Muscle layer of colon (tissue), 2 donors: ENCODE data around the gene KLB.
A peak's percentile ranks its signal among the peaks of the same experiment; 100 is the strongest.
"Not testable (repeated sequence)": the region's sequence is repeated elsewhere in the genome, so short reads cannot be mapped to it uniquely, and the experiment has no call there.

Experiments
- H3K27ac ChIP-seq: one replicate; pipeline ENCODE4 v1.7.0; 2013; ENCODE audit warnings: low read depth, mild to moderate bottlenecking, low read length, moderate library complexity
- H3K27me3 ChIP-seq, 2 donors: one replicate each; pipeline ENCODE4 v1.7.0; 2013; ENCODE audit warnings: low read length in 2 of 2, mild to moderate bottlenecking in 2 of 2; ENCODE audit not compliant: insufficient read depth in 2 of 2, control insufficient read depth in 1 of 2
- H3K36me3 ChIP-seq: one replicate; pipeline ENCODE4 v1.7.0; 2013; ENCODE audit warnings: mild to moderate bottlenecking, low read length; ENCODE audit not compliant: insufficient read depth
- H3K4me1 ChIP-seq: one replicate; pipeline ENCODE4 v1.7.0; 2013; ENCODE audit warnings: mild to moderate bottlenecking, low read length; ENCODE audit not compliant: insufficient read depth
- H3K4me3 ChIP-seq, 2 donors: one replicate each; pipeline ENCODE4 v1.7.0; 2013; ENCODE audit warnings: low read length in 2 of 2, low read depth in 1 of 2, mild to moderate bottlenecking in 1 of 2, moderate library complexity in 1 of 2
- H3K9ac ChIP-seq: one replicate; pipeline ENCODE4 v1.7.0; 2013; ENCODE audit warnings: low read length
- H3K9me3 ChIP-seq: one replicate; pipeline ENCODE4 v1.7.0; 2013; ENCODE audit warnings: mild to moderate bottlenecking, low read length
- donor health status: abdominal sarcoma.
- donor health status: Adenocarcinoma of cecum.

KLB gene

GRCh38 chr4:39452153-39452859 is 45.6 kb downstream of the KLB start:
- Histone ChIP-seq H3K4me1 (peaks cover 8% of the 10 kb centered on the region), H3K27me3 (no peaks in the 10 kb centered on the region), H3K36me3 (peaks cover 54% of the 10 kb centered on the region), H3K9ac (no peak overlapping the region), H3K4me3 (no peak overlapping the region), H3K27ac (no peak overlapping the region), H3K9me3 (no peaks in the 10 kb centered on the region)

DNA sequence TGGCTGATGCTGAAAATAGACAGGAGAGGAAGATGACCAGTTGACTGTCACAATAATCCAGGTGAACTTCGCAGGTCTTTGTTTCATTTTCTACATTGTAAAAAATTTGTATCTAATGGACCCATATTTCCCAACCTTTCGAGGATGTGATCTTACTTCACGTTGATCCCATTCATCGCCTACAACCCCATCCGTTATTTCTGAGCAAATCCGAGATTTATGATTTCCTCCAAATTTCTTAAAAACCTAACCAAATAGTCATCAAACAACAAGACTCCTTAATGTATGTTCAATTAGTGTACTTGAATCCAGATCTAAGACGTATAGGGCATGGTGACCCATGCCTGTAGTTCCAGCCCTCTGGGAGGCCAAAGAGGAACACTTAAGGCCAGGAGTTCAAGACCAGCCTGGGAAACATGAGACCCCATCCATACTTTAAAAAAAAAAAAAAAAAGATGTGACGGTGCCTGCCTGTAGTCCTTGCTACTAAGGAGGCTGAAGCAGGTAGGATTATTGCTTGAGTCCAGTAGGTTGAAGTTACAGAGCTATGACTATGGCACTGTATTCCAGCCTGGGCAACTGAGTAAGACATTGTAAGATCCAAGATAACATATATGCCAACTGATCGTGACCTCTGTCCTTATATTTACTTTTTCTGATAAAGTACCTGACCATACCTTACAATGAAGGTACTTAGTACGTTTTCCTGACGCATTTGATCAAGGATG is 46.3 kb downstream of the KLB start:
- peaks cover 15% of the 10 kb centered on the region for H3K4me1 ChIP-seq
- H3K9ac ChIP-seq: no peak overlapping the region
- H3K9me3 ChIP-seq: no peaks in the 10 kb centered on the region
- no peak overlapping the region for H3K4me3 ChIP-seq
- peaks cover 61% of the 10 kb centered on the region for H3K36me3 ChIP-seq
- H3K27ac ChIP-seq: no peak overlapping the region
- H3K27me3 ChIP-seq: no peaks in the 10 kb centered on the region

DNA sequence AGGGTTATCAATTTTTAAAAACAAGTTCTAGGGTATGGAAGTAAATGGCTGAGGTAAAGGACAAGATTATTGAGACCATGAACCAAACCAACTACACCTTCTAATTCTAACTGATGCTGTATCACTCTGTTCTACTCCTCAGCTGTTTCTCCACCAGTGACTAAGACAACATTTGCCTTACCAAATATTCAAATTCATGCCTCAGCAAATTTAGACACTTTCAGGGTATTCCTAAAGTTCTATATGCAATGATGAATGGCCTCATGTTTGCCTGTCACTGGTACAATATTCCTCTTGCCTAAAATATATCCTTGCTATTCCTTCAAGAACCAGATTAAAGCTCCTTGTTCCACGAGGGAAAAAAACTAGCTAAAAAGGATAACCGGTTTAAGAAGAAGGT is 47.0 kb downstream of the KLB start:
- H3K36me3 ChIP-seq: peaks cover 63% of the 10 kb centered on the region
- H3K9me3 ChIP-seq: no peaks in the 10 kb centered on the region
- H3K4me3 ChIP-seq: no peak overlapping the region
- no peak overlapping the region for H3K27ac ChIP-seq
- peaks cover 16% of the 10 kb centered on the region for H3K4me1 ChIP-seq
- no peak overlapping the region for H3K9ac ChIP-seq
- no peaks in the 10 kb centered on the region for H3K27me3 ChIP-seq

DNA sequence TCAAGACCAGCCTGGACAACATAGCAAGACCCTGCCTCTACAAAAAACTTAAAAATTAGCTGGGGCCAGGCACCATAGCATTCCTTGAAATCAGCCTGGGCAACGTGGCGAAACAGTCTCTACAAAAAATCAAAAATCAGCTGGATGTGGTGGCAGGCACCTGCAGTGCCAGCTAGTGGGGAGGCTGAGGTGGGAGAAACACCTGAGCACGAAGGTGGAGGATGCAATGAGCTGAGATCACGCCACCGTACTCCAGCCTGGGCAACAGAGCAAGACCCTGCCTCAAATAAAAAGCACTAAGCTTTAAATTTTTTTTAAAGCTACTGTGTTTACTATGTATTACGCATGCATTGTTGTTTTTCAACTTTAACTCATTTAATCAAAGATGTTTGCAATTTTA is 48.8 kb downstream of the KLB start:
- Histone ChIP-seq H3K27me3 (no peaks in the 10 kb centered on the region), H3K27ac (no peak overlapping the region), H3K4me1 (peaks cover 21% of the 10 kb centered on the region), H3K9me3 (no peaks in the 10 kb centered on the region), H3K4me3 (no peak overlapping the region), H3K36me3 (peaks cover 63% of the 10 kb centered on the region), H3K9ac (no peak overlapping the region)

DNA sequence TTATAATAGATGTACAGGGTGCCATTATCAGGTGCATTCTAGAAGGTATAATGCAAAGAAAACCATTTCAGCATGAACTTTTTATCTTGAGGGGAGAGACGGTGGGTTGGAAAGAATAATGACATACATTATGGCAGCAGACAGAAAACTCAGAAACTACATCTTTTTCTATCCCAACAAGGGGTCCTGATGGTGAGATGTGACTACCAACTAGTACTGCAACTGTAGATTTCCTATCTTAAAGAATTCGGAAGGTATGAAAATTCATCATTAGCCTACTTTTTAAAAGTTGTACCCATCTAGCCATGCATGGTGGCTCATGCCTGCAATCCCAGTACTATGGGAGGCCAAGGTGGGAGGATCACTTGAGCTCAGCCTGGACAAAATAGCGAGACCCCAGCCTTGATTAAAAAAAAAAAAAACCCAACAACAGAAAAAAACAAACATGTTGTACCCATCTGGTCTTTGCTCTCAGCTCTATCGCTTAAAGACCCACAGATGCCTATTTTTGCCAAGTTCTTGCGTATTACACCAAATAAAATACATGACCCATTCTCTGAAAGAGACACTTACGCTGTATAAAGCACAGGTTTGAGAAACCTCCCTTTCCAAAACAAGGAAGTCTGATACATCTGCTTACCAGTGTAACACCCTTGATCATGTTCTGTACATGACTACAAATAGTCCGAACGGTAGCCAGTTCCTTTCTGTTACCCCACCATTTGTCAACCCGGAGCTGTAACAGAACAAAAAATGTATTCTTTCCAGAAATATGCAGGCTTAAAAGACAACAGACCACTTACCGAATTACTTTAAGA is 50.4 kb downstream of the KLB start:
- Histone ChIP-seq H3K36me3 (peaks cover 49% of the 10 kb centered on the region), H3K27ac (peak overlapping the region; percentile 98), H3K9me3 (no peaks in the 10 kb centered on the region), H3K27me3 (no peaks in the 10 kb centered on the region), H3K4me3 (peak overlapping the region; percentile 36 to 93), H3K9ac (peak overlapping the region; percentile 99), H3K4me1 (peaks cover 21% of the 10 kb centered on the region)

DNA sequence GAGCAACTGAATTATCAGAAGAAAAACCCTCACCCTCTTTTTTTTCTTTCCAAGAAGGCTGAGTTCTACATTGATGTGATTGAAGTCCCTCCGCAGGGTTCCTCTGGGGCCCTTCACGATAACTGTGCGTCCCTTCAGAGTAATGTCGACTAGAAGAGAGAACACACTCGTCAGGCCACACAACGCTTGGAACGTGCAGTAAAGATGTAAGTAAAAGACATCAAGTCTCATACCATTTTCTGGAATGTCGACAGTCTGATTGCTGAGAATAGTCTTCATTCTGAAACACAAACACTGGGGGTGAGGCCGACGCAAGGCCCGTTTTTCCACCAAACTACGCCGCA is 51.4 kb downstream of the KLB start:
- H3K36me3 ChIP-seq: peaks cover 40% of the 10 kb centered on the region
- peak overlapping the region; percentile 98 for H3K27ac ChIP-seq
- H3K9ac ChIP-seq: peak overlapping the region; percentile 99
- peak overlapping the region; percentile 90 to 93 for H3K4me3 ChIP-seq
- H3K9me3 ChIP-seq, H3K27me3 ChIP-seq: not testable (repeated sequence)
- peaks cover 21% of the 10 kb centered on the region for H3K4me1 ChIP-seq

DNA sequence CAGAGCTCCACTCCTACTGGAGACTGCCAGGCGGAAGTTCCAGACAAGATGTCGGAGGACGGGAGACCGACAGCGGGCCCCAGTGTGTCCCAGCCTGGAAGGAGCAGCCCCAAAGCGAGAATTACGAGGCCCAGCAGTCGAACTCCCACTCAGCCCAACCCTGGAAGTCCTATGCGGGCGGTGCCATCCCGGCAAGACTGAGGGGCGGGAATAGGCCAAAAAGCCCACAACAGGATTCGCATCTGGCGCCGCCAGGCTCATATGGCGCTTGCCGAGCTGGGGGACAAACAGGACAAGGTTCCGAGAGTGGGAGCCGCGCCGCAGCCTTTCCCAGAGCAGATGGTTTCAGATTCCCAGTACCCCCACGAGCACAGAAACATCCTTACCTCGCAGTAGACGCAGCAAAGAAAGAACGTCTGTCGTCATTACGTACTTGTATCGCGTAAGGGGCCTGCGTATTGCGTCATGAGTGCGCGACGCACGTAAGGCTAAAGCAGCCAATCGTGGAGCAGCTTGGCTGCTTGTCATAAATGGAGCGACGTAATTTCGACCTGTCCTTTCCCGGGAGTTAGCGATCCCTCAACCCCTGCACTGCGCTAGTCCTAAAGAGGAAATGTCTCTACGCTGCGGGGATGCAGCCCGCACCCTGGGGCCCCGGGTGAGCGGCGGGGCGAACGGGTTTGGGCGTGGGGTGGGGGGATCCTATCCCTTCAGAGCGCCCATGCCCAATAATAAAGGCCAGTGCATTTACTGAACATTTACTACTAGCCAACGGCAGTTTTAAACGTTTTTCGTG is 52.0 kb downstream of the KLB start, which contains the start of the genes LIAS and RPL9:
LIAS (plus strand) TSS at position 552 of the 796 bp plus-strand sequence; CDS start at position 614, 62 bp downstream.
RPL9 (minus strand) TSS at position 418 of the 796 bp plus-strand sequence. CDS start 483 bp downstream, outside the sequence.
- H3K27me3 ChIP-seq: no peaks in the 10 kb centered on the region
- H3K36me3 ChIP-seq: peaks cover 38% of the 10 kb centered on the region

DNA sequence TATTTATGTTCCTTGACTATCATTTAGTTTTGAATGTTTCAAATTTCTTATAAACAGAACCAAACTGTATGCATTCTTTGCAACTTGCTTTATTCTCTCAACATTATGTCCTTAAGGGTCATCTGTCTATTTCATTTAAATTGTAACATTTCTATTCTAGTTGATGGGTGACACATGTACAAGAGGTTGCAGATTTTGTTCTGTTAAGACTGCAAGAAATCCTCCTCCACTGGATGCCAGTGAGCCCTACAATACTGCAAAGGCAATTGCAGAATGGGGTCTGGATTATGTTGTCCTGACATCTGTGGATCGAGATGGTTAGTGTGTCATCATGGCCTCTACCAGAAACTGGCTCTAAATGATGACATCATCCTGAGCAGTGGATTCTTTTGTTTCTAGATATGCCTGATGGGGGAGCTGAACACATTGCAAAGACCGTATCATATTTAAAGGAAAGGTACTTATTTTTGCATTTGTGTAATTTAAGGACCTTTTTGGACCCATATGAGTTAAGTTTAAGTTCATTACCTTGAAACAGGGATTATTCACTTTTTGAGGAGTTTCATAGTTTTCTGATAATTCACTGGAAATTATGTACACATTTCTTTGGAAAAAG is 58.3 kb downstream of the KLB start:
- H3K4me3 ChIP-seq: no peak overlapping the region
- no peaks in the 10 kb centered on the region for H3K27me3 ChIP-seq
- H3K4me1 ChIP-seq: peaks cover 2% of the 10 kb centered on the region
- no peak overlapping the region for H3K27ac ChIP-seq
- no peaks in the 10 kb centered on the region for H3K9me3 ChIP-seq
- peaks cover 16% of the 10 kb centered on the region for H3K36me3 ChIP-seq
- no peak overlapping the region for H3K9ac ChIP-seq

More for the DNA sequence above, 52.0 kb downstream of the KLB start, which contains the start of the genes LIAS and RPL9:
- peak within 1 kb of the TSS; percentile 98 for H3K27ac ChIP-seq
- H3K9ac ChIP-seq: peak within 1 kb of the TSS; percentile 99
- peak within 1 kb of the TSS; percentile 90 to 93 for H3K4me3 ChIP-seq
- H3K9me3 ChIP-seq: no peaks in the 10 kb centered on the region
- H3K4me1 ChIP-seq: peaks cover 21% of the 10 kb centered on the region

DNA sequence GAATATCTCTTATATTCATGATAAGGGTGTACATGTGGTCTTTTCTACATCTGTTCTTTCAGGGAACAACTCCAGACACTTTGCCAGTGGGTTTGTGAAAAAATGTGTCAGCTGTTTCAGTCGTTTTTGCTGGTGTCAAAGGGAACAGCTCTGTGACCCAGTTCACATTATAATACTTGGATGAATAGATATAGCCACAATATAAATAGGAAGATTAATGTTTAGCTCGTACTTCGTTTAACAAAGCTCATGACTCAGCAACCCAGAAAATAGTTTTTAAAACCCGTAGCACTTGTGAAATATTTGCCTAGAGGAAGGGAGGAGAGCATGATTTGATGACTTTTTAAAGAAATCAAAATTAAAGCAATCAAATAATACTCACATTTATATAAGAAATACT is 60.0 kb downstream of the KLB start:
- H3K36me3 ChIP-seq: peaks cover 17% of the 10 kb centered on the region

DNA sequence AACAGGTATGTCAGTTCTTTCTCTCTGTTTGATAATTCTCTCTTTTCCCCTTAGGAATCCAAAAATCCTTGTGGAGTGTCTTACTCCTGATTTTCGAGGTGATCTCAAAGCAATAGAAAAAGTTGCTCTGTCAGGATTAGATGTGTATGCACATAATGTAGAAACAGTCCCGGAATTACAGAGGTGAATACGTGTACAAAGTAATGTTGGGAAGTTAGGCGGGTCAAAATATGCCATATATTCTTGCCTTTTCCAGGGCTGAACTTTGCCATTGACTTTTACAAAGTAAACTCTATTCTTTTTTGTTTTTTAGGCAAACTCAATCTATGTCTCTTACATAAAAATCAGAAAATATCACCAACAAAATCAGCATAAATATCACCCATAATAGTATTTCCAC is 60.7 kb downstream of the KLB start:
- Histone ChIP-seq H3K36me3 (peaks cover 24% of the 10 kb centered on the region), H3K27me3 (no peaks in the 10 kb centered on the region), H3K9me3 (no peaks in the 10 kb centered on the region), H3K4me1 (no peaks in the 10 kb centered on the region), H3K4me3 (no peak overlapping the region), H3K27ac (no peak overlapping the region), H3K9ac (no peak overlapping the region)

More for the DNA sequence above, 60.0 kb downstream of the KLB start:
- H3K9me3 ChIP-seq: no peaks in the 10 kb centered on the region
- no peaks in the 10 kb centered on the region for H3K27me3 ChIP-seq
- no peak overlapping the region for H3K9ac ChIP-seq
- H3K4me3 ChIP-seq: no peak overlapping the region
- H3K27ac ChIP-seq: no peak overlapping the region
- no peaks in the 10 kb centered on the region for H3K4me1 ChIP-seq
